Smooth muscle cell (in vitro differentiated cells): ENCODE results near the gene VWA8. TPM values are rescaled to one million over a fixed set of nuclear protein-coding genes. Genes with fewer than 3 reads are reported as not detected.

ENCODE experiments used
- DNase-seq: peaks from one replicate; lab custom pipeline; 2025; ENCODE audit not compliant: unreplicated experiment; lab: John Stamatoyannopoulos, UW
- H2AFZ ChIP-seq: fragments of 200-600 bp; sonication (generic); 2 replicates; pipeline ENCODE4 v1.6.0; 2016; ENCODE audit warnings: antibody characterized with exemption, low read depth, mild to moderate bottlenecking
- H3F3A ChIP-seq: fragments of 200-600 bp; sonication (generic); 2 replicates; pipeline ENCODE4 v1.6.0; 2017; ENCODE audit warnings: antibody characterized with exemption, low read depth
- H3K27ac ChIP-seq: fragments of 200-600 bp; sonication (generic); 2 replicates; pipeline ENCODE4 v1.5.1; 2016; ENCODE audit warnings: low read depth, mild to moderate bottlenecking
- H3K27me3 ChIP-seq: fragments of 200-600 bp; sonication (generic); 2 replicates; pipeline ENCODE4 v1.6.1; 2016; ENCODE audit warnings: low read depth, mild to moderate bottlenecking
- H3K36me3 ChIP-seq: fragments of 200-600 bp; sonication (generic); 2 replicates; pipeline ENCODE4 v1.5.1; 2016; ENCODE audit warnings: low read depth
- H3K4me1 ChIP-seq: fragments of 200-600 bp; sonication (generic); 2 replicates; pipeline ENCODE4 v1.5.1; 2016; ENCODE audit warnings: low read depth
- H3K4me2 ChIP-seq: fragments of 200-600 bp; sonication (generic); 2 replicates; pipeline ENCODE4 v1.6.0; 2016; ENCODE audit warnings: mild to moderate bottlenecking
- H3K4me3 ChIP-seq: fragments of 200-600 bp; sonication (generic); 2 replicates; pipeline ENCODE4 v1.5.1; 2016; ENCODE audit warnings: mild to moderate bottlenecking
- H3K79me2 ChIP-seq: fragments of 200-600 bp; sonication (generic); 2 replicates; pipeline ENCODE4 v1.6.0; 2016; ENCODE audit warnings: low read depth, mild to moderate bottlenecking
- H3K9ac ChIP-seq: fragments of 200-600 bp; sonication (generic); 2 replicates; pipeline ENCODE4 v1.6.0; 2016; ENCODE audit warnings: low read depth
- H3K9me3 ChIP-seq: fragments of 200-600 bp; sonication (generic); replicated peaks from 2 replicates; pipeline ENCODE4 v1.5.1; 2016; ENCODE audit warnings: low read depth
- H4K20me1 ChIP-seq: fragments of 200-600 bp; sonication (generic); 2 replicates; pipeline ENCODE4 v1.6.0; 2016; ENCODE audit warnings: low read depth
- CTCF ChIP-seq: fragments of 200-600 bp; sonication (generic); IDR thresholded peaks from 2 replicates; pipeline ENCODE4 v1.5.1; 2017; ENCODE audit warnings: borderline replicate concordance, mild to moderate bottlenecking, antibody characterized with exemption; ENCODE audit not compliant: insufficient read depth, poor library complexity, severe bottlenecking
- WGBS: methylation state at CpG from one replicate; pipeline ENCODE4 v1.1.7; 2016; ENCODE audit warnings: low lambda C conversion rate; 5-methylcytosine and 5-hydroxymethylcytosine counted together
- polyA plus RNA-seq: library from polyadenylated mRNA; unstranded; fragments of >200 nt; fragmentation: Nextera tagmentation; extraction: Ambion mirVana; gene quantifications from 2 replicates; pipeline ENCODE4 v1.2.1, GENCODE V29; 2016
- total RNA-seq: library from RNA; depleted of rRNA; stranded (reverse); fragments of >200 nt; gene quantifications from 2 replicates; pipeline ENCODE4 v1.2.3, GENCODE V29; 2014

VWA8 gene
- total and polyA plus RNA-seq, 2 experiments from 2014 or later: 2.6 to 14.4 TPM

GRCh38 chr13:41833831-41834230 is 127.1 kb downstream of the VWA8 start:
- no peak for DNase-seq
- no peaks in the 10 kb centered on the region for H3K4me1 ChIP-seq
- no peaks in the 10 kb centered on the region for H3K36me3 ChIP-seq
- TF ChIP-seq CTCF: no peak
- no peaks in the 10 kb centered on the region for H3K27me3 ChIP-seq
- no peaks in the 10 kb centered on the region for H4K20me1 ChIP-seq
- H2AFZ ChIP-seq: no peak overlapping the region
- H3K4me3 ChIP-seq: no peak overlapping the region
- no peak overlapping the region for H3K4me2 ChIP-seq
- no peak overlapping the region for H3K27ac ChIP-seq
- no peak overlapping the region for H3K9ac ChIP-seq
- no peaks in the 10 kb centered on the region for H3K9me3 ChIP-seq
- no peaks in the 10 kb centered on the region for H3F3A ChIP-seq
- no peaks in the 10 kb centered on the region for H3K79me2 ChIP-seq

- Histone ChIP-seq H3F3A (peaks cover 3% of the 10 kb centered on the region), H3K27me3 (no peaks in the 10 kb centered on the region), H3K79me2 (no peaks in the 10 kb centered on the region), H3K4me2 (no peak overlapping the region), H3K27ac (no peak overlapping the region), H3K9ac (no peak overlapping the region), H4K20me1 (no peaks in the 10 kb centered on the region), H2AFZ (no peak overlapping the region), H3K36me3 (no peaks in the 10 kb centered on the region), H3K4me3 (no peak overlapping the region), H3K9me3 (no peaks in the 10 kb centered on the region), H3K4me1 (peaks cover 2% of the 10 kb centered on the region)
- no peak for DNase-seq
- WGBS: 95% methylated on average over 7 of the region's 7 CpGs
- TF ChIP-seq CTCF: no peak
Measured at GRCh38 chr13:41833201-41833600, 127.7 kb downstream of the VWA8 start.

DNA sequence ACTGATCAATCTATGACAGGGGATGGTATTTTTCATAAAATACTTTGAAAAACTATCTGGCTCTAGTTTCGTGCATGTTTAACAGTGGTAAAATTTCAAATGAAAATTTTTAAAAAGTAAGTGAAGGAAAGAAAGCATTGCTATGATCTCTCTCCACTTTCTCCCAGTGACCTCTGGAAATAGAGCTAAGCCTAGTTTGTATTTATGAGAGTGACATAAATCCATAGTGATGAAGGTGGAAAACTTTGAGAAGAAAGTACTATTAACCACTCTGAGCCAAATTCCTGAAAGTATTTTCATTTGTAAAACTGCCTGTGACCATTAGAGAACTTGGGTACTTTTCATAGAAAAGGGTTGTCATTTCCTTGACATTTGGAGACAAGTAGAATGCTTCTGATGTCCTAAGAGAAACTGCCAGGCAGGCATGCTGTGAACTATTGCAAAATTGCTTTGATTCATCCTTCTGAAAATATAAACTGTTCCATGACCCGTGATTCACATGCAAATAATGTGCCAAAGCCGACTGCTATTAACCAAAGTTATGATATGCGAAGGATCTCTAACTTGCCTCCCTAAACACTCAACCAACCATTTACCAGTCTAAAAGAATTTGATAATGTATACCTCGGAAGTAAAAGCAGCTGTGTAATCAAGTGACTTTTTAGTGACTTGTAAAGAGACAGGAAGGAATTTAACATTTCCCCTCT is 133.2 kb downstream of the VWA8 start:
- Histone ChIP-seq H3K9ac (peak overlapping the region; percentile 0), H3K36me3 (no peaks in the 10 kb centered on the region), H2AFZ (no peak overlapping the region), H3K4me1 (peaks cover 5% of the 10 kb centered on the region), H3K27ac (peak overlapping the region; percentile 54), H4K20me1 (no peaks in the 10 kb centered on the region), H3K27me3 (no peaks in the 10 kb centered on the region), H3F3A (peaks cover 3% of the 10 kb centered on the region), H3K9me3 (no peaks in the 10 kb centered on the region), H3K4me3 (no peak overlapping the region), H3K79me2 (no peaks in the 10 kb centered on the region), H3K4me2 (peak overlapping the region; percentile 41)
- 24% methylated on average over 5 of the region's 5 CpGs for WGBS
- TF ChIP-seq CTCF: no peak
- DNase-seq: no peak

DNA sequence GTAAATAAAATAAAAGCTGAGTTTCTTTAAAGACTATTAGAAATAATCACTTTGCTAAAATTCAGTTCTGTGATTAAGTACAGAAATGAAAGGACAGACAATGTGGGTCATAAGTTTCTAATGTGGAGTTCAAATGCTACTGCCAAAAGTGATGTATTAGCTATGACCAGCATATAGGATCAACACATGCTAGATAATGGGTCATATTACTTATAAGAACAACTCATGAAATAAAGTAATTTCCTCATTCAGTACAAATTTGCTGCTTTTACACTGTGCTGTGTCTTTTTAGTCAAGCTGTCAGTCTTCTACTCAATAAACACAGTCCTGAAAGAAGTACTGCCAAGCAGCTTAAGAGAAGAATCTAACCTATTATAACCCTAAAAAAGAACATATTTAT is 135.2 kb downstream of the VWA8 start:
- Histone ChIP-seq H3K9me3 (no peaks in the 10 kb centered on the region), H3K27ac (no peak overlapping the region), H3K27me3 (no peaks in the 10 kb centered on the region), H4K20me1 (no peaks in the 10 kb centered on the region), H2AFZ (no peak overlapping the region), H3K4me1 (peaks cover 5% of the 10 kb centered on the region), H3K4me3 (no peak overlapping the region), H3K36me3 (no peaks in the 10 kb centered on the region), H3K79me2 (no peaks in the 10 kb centered on the region), H3F3A (peaks cover 3% of the 10 kb centered on the region), H3K9ac (no peak overlapping the region), H3K4me2 (no peak overlapping the region)
- TF ChIP-seq CTCF: no peak
- no peak for DNase-seq
